HTR-8/SVneo (cell line): ENCODE measurements around the gene PRSS57.

Experiments
- DNase-seq: peaks from one replicate; pipeline ENCODE4 v3.0.0; 2011; ENCODE audit warnings: low spot score, mixed read lengths; ENCODE audit not compliant: insufficient read length
- FAIRE-seq: peaks from 2 replicates; lab custom pipeline; 2011; peaks lifted over from hg19 to GRCh38; lab: Jason Lieb, UNC

PRSS57 gene

GRCh38 chr19:725461-726089, 30.3 kb upstream of the PRSS57 start:
- DNase-seq (no peak), FAIRE-seq (no peak)

DNA sequence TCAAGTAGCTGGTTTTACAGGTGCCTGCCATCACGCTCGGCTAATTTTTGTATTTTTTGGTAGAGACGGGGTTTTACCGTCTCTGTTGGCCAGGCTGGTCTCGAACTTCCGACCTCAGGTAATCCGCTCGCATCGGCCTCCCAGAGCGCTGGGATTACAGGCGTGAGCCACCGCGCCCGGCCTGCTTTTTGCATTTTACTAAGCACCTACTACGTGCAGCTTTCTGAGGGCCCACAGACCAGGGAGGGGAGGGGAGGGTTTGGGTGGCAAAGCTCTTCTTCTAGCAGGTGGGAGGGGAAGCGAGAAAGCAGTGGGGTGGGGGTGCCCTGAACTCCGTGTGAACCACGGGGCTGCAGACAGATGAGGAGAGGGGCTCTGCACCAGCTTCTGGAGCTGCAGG, 28.5 kb upstream of the PRSS57 start:
- FAIRE-seq, result no peak

DNA sequence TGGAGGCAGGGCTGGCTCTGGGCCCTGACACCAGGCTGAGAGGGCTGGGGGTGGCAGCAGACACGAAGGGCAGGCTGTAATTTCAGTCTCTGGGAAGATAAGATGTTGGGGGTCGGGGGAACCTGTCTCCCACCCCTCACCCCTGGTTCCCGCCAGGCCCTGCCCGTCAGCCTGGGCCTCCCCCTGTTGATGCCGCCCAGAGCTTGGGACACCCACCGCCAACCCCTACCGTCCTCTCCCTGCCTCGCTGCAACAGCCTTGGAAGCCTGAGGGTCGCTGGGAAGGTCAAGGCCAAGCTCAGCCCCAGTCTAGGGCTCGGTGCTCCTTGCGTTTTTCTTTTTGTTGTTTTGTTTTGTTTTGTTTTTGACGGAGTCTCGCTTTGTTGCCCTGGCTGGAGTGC, 28.0 kb upstream of the PRSS57 start:
- no peak for FAIRE-seq

More for the DNA sequence above, 28.5 kb upstream of the PRSS57 start:
- no peak for DNase-seq

DNA sequence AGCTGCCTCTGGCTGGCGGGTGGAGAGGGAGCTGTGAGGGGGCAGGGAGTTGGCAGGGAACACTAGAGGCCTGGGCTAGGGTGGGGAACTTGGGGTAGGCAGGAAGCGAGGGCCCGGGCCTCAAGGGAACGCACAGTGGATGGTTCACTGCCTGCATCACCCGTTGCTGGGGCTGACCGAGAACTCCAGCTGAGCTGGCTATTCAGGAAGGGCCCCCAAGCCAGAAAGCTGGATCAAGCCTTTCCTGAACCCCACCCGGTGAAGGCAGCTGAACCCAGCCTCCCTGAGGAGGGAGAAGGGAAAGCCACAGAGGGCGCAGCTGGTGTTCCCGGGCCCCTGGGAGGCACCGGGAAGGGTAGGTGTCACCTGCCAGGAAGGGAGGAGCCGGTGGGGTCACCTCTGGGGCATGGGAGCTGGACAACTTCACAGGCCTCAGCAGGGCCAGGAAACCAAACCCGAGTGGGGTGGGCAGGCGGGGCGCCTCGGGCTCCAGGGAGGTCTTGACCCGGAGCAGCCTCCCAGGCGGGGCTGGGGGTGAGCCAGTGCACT, 27.4 kb upstream of the PRSS57 start:
- FAIRE-seq (no peak), DNase-seq (no peak)

More for the DNA sequence above, 28.0 kb upstream of the PRSS57 start:
- DNase-seq, result no peak

DNA sequence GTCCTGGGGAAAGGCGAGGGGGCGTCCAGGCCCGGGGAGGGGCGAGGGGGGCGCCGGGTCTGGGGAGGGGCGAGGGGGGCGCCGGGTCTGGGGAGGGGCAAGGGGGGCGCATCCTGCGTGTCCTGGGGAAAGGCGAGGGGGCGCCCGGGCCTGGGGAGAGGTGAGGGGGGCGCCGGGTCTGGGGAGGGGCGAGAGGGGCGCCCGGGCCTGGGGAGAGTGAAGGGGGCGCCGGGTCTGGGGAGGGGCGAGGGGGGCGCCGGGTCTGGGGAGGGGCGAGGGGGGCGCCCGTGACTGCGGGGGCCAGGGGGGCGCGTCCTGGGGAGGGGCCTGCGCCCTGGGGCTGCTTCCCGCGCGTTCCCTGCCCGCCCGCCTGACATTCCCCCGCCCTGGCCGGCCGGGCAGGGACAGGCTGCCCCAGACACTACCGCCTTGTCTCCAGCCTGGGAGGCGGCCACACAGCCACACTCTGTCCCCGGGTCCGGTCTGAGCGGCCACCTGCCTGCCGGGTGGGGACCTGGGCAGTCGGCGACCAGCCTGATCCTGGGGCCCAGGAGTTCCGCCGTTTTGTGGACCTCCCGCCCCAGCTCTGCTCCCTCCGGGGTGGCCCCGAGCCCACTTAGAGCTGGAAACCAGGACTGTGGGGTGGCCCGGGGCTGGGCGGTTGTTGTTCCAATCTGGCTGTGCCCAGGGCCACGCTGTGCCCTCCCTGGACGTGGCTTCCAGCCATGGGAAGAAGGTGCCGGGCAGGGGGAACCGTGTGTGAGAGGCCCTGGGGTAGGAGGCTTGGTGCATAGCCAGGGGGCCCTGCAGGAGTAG, 25.3 kb upstream of the PRSS57 start:
- FAIRE-seq, result no peak

GRCh38 chr19:719636-720344, 24.5 kb upstream of the PRSS57 start:
- FAIRE-seq, result no peak
- no peak for DNase-seq

More for the DNA sequence above, 25.3 kb upstream of the PRSS57 start:
- no peak for DNase-seq

GRCh38 chr19:718991-719512, 23.8 kb upstream of the PRSS57 start:
- FAIRE-seq, result no peak
- DNase-seq, result no peak

- DNase-seq, result no peak
- FAIRE-seq, result no peak
These were observed 23.1 kb upstream of the PRSS57 start for GRCh38 chr19:718251-718951.

DNA sequence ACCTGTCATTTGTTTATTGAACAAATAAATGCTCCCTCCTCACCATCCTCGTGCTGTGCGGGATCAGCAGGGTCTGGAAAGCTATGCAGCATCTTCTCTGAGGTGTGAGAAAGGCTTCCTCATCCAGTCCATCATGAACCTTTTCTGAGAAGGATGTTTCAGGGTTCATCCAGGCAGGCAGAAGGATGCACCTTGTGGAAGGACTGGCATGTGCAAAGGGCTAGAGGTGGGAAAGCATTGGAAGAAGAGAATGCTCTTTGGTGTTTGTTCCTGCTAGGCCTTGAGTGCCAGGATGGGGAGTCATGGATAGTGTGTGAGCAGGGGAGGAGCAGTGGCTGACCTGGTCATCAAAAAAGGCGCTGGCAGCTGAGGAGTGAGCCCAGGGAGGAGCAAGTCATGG, 20.1 kb upstream of the PRSS57 start:
- FAIRE-seq (no peak), DNase-seq (no peak)

GRCh38 chr19:711254-711653, 16.0 kb upstream of the PRSS57 start:
- FAIRE-seq, result no peak
- DNase-seq, result no peak

DNA sequence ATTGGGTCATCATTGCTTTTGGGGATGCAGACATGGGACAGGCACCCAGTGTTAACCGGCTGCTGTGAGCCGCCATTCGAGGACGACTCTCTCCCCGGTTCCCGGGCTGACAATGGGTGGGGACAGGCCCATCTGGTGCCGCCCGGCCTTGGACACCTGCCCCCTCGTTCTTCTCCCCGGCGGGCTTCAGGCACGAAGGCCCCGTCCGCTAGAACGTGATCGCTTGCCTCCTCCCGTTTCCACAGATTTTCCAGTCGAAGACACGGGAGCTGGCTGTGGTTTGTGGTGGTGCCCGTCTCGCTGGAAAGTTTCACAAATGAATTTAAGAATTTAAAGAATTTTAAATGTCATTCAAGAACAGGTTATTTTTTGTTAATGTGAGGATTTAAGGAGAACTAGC, 15.5 kb upstream of the PRSS57 start:
- DNase-seq, result no peak
- FAIRE-seq, result no peak

DNA sequence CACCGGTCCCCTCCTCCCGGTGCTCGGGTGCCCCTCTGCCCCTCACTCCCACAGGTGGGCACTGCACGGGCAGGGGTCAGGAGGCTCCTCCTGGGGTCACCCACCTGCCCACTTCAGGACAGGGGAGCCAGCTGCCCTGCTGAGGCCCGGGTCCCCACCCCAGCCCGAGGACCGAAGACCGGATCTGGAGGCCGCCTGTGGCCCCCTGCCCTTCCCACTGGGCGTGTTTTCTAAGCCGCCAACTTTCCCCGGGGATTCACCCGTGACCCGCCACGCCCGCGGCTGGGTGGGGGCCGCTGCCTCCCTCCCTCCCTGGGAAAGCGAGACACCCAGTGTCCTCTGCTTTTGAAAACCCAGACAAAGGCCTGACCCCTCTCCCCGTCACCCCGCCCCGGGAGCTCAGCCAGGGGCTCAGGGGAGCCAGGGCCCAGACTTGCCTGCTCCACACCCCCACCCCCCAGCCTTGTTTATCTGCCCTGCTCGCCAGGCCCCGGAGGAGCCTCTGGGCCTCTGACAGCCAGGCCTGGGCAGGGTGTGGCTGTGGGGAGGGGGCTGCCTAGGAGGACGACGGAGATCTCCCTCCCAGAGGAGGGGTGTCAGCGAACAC, 14.8 kb upstream of the PRSS57 start:
- FAIRE-seq, result no peak
- DNase-seq, result no peak

GRCh38 chr19:709196-709964, 14.1 kb upstream of the PRSS57 start:
- DNase-seq (no peak), FAIRE-seq (no peak)

DNA sequence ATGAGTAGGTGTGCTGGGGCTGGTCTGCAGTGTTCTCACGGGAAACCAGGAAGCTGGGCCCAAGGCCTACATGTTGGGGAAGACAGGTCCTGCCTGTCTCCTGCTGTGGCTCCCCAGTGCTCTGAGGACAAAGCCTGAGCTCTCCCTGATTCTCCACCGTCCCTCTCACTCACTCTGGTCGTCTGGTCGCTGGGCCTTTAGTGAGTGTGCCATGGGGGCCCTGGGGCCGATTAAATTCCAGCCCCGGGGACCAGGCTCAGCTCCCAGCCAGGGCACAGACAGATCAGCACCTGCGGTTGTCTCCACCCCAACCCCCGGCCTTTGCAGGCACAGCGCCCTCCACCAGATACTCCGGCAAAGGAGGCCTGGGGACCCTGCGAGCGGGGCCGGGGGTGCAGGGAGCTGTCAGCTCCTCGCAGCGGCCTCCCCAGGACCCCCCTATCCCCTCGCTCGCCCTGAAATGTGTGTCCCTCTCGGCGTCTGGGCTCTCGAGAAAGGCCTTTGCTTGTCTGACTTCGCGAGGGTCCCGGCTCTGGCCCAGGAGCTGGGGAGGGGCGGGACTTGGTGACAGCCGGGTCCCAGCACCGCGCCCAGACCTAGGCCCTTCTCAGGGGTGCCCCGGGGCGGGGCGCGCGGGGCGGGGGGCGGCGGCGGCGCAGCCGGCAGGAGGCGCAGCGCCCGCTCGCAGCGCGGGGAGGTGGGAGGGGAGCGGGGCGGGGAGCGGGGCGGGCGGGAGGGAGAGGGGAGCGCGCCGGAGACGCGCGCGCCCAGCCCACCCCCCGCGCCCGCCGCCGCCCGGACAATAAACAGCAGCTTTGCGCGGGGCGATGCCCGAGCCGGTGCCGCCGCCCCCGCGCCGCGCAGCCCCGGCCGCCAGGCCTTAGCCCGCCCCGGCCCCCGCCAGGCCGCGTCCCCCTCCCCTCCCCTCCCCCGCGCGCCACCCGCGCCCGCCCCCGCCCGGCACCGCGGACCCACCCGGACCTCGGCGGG, 13.2 kb upstream of the PRSS57 start, which contains the start of gene PALM:
TSS of gene PALM (plus strand) at position 782 of the 990 bp plus-strand sequence. CDS start 212 bp downstream, outside the sequence.
- FAIRE-seq (no peak), DNase-seq (peak; percentile 49)

GRCh38 chr19:704447-704741, 9.1 kb upstream of the PRSS57 start:
- DNase-seq (no peak), FAIRE-seq (no peak)

- FAIRE-seq (no peak), DNase-seq (peak; percentile 24)
These were observed 8.6 kb upstream of the PRSS57 start for GRCh38 chr19:703651-704446.

DNA sequence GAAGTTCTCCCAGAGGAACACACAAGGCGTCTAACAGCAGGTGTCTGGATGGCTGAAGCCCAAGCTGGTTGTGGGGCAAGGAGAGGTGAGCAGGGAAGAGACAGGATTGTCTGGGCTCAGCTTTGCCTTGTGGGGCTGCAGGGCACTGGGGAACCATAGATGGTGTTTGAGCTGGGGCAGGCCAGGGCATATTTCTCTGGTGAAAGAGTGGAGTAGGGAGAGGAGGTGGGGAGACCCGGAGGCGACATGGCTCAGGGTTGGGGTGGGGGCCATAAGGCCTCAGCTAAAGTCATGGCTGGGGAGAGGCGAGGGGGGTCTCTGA, 8.0 kb upstream of the PRSS57 start:
- FAIRE-seq, result no peak
- no peak for DNase-seq
